Germinal center (tissue), 1 donor: ENCODE data around the gene SLC7A8.

Source experiments
- DNase-seq: peaks from one replicate; pipeline ENCODE4 v3.0.0; 2012; ENCODE audit warnings: mixed read lengths, low spot score

Gene SLC7A8

GRCh38 chr14:23093991-23094665, 89.3 kb downstream of the SLC7A8 start:
- no peak for DNase-seq

DNA sequence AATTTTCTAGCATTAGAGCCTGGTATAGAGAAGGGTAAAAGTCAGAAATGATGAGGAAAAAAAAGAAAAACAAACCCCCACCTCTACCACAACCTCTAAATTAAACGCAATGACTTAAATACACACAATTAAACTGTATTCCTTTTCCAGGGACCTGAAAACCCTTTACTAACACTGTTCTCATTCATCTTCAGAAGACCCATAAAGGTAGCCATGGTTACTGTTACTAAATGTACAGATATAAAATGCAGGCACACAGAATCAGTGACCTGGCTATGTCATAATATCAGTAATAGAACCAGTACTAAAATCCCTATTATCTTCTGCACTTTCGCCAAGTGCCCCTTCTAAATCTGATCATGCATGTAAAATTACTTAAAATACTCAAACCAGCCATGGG, 89.9 kb downstream of the SLC7A8 start:
- no peak for DNase-seq

DNA sequence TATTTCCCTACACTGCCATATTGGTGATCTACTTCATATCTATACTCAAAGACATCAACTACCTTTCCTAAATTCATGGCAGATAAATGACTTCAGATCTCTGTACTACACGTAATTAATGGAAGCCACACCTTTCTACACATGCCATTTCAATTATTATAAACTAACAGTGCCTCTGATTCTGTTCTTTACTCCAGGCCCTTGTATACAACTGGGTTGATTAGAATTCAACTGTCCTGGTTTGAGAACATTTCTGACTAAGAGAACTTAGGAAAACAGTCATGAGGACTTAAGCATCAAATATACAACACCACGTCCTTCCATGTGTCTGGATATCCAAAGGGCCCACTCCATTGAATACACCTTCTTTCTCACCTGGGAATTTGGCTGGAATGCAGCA, 90.4 kb downstream of the SLC7A8 start:
- no peak for DNase-seq

DNA sequence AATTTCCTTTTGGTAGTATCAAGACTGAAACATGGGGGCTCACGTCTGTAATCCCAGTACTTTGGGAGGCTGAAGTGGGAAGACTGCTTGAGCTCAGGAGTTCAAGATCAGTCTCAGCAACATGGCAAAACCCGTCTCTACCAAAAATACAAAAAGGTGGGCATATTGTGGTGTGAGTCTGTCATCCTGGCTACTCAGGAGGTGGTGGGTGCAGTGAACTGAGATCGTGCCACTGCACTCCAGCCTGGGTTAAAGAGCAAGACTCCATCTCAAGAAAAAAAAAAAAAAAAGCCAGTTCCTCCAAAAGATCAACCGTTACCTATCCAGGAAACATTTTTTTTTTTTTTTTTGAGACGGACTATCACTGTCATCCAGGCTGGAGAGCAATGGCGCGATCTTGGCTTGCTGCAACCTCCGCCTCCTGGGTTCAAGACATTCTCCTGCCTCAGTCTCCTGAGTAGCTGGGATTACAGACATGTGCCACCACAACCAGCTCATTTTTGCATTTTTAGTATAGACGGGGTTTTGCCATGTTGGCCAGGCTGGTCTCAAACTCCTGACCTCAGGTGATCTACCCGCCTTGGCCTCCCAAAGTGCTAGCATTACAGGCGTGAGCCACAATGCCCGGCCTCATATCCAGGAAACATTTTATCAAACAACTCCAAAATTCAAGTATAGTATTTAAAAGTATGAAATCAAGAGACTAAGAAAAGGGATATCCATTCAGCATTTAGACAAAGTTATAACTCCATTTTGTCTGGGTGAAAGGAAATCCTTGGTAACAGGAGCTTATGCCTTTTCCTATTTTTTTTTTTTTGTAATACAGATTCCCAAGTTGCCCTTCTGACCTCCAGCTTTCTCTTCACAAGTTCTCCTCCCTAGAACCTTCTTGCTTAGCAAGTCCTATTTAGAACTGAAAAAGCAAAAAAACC, 91.9 kb downstream of the SLC7A8 start:
- DNase-seq = no peak

DNA sequence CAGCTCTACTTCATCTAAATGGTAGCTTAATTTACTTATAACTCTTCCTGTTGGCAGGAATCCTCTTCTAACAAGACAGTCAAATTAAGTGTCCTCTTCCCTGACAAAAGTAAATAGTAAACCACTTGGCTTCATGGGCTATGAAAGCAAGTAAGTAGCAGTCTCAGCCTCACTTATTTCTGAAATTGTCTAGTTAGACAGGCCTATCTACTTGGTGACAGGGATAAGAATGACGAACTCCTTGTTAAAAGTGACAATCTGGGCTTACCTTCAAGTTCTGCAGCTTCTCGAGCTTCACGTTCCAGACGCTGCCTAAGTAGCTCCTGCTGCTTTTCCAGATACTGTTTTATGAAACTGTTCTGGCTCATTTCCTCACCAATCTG, 93.2 kb downstream of the SLC7A8 start:
- DNase-seq = no peak

DNA sequence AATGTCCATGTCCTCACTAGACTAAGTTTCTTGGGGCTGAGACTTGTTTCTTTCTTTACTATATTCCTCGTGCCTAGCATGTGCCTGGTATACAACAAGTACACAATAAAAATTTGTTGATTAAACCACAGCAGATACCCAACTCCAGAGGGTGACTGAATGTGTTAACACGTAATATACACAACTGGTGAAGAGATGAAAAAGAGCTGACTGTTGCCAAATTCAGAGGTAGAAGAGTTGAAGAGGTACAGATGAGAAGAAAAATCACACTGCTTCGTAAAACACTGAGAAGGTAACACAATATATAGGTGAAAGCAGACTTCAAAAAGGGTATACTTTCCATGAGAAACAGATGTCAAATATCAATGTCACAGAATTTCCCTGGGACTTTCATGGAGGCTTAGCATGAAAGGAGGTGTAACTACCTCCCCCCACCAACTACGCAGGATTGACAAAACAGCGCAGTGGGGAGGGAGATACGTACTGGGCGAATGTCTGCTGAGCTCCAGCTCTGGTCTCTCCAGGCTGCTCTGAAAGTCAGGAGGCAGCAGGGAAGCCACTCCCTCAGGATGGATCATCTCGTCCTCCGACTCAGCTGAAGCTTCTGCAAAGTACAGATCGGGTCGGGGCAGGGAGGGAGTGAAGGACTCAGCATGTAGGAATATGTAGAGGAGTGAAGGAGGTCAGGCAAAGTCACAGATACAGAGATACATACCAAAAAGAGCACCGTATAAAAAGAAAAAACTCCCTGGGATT, 93.8 kb downstream of the SLC7A8 start:
- DNase-seq = no peak

- DNase-seq = no peak
Measured at GRCh38 chr14:23086565-23086964, 96.9 kb downstream of the SLC7A8 start.

- no peak for DNase-seq
Measured at GRCh38 chr14:23085458-23085857, 98.0 kb downstream of the SLC7A8 start.

DNA sequence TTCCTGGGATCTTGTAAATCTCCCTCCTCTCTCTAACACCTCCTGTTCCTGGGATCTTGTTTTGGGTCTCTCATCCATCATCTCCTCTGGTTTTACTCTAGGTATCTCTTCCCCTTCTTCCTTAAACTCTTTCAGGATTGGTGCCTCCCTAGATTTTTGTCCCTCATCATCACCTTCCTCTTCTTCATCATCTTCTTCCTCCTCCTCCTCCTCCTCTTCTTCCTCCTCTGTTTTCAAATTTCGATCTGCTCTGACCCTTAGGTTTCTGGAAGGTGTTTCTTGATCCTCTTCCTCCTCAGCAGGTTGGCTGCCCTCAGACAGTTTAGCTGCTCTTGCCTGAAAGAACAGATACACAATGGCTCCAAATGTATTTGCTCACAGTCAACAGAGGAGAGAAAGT, 103.0 kb downstream of the SLC7A8 start:
- no peak for DNase-seq

DNA sequence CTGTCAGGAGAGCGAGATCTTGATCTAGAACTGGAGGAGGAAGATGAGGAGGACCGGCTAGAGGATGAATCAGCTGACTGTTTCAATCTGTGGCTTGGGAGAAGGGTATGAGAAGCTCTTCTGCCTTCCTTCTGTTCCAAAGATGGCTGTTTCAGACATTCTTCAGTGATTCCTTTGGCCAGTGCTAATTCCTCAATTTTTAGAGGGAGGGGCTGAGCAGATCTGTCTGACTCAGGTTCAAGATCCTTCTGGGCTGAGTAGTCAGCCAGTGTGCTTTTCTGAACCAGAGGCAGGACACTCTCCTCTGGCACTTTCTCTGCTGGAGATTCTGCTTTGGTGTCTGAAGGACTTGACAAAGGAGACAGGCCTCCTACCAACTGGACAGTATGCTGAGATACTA, 103.7 kb downstream of the SLC7A8 start:
- no peak for DNase-seq

GRCh38 chr14:23078692-23079116, 104.8 kb downstream of the SLC7A8 start:
- no peak for DNase-seq

DNA sequence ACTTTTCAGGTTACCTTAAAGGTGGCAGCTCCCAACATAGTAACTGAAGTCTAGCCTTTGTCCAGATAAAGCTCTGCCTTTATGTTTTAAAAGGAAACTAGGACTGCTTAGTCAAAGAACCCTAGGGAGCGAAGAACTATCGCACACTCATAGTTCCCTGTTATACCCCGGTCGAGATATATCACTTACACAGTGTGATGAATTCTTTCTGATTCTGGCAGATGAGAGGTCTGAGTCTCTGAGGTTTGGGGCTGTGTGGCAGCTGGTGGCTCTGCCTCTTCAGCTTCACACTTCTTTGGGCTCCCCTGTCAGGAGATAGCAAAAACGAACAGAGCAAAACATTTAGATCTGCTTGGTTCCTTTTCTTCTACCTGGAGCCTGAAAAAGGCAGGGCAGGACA, 105.5 kb downstream of the SLC7A8 start:
- DNase-seq = no peak

- no peak for DNase-seq
Measured at GRCh38 chr14:23076785-23077408, 106.6 kb downstream of the SLC7A8 start.
